ENCODE results near the gene SP7. TPM values are rescaled to one million over a fixed set of nuclear protein-coding genes. Genes with fewer than 3 reads are reported as not detected.

Gene SP7
- total RNA-seq, 1 experiment from 2014 or later: not detected

DNA sequence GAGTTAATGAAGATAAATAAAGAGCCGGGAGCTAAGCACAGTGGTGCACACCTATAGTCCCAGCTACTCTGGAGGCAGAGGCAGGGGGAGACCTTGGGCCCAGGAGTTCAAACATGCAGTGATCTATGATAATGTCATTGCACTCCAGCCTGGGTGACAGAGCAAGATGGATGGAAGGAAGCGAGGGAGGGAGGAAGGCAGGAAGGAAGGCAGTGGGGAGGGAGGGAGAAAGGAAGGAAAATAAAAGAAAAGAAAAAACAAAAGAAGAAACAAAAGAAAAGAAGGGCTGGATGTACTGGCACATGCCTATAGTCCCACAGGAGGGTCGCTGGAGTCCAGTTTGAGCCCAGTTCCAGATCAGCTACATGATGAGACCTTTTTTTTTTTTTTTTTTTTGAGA lies 19.0 kb upstream of the SP7 start:
- no peak overlapping the region for H2BK5ac ChIP-seq (ENCODE audit: insufficient read length, low read length)
- no peaks in the 10 kb centered on the region for H4K20me1 ChIP-seq (ENCODE audit: control insufficient read depth, insufficient read depth, insufficient read length)
- no peak overlapping the region for H3K56ac ChIP-seq (ENCODE audit: insufficient read length, low read depth, low read length)
- no peak overlapping the region for H3K14ac ChIP-seq (ENCODE audit: insufficient read depth, low read length)
- H3K27ac Mint-ChIP-seq: 0 out of 7 replicates have a peak overlapping the region, but pooled peaks of 1 of the 3 experiments have one; percentile 7
- no peak overlapping the region for H3K4me2 ChIP-seq (ENCODE audit: insufficient read depth, insufficient read length, low read length)
- H2BK20ac ChIP-seq (ENCODE audit: low read depth, low read length, poor library complexity, severe bottlenecking): no peak overlapping the region
- H3K4me3 Mint-ChIP-seq: no peak overlapping the region
- no peaks in the 10 kb centered on the region for H3K36me3 Mint-ChIP-seq (ENCODE audit: insufficient read depth in 1 of 3, low read depth in 3 of 3)
- no peaks in the 10 kb centered on the region for H3K79me2 ChIP-seq (ENCODE audit: insufficient read depth, low read length)
- peaks cover 5 to 6% of the 10 kb centered on the region in 2 experiments; a peak in 3 of 4 replicates for H3K4me1 Mint-ChIP-seq
- no peak overlapping the region for H2BK12ac ChIP-seq (ENCODE audit: insufficient read length, low read depth, low read length)
- no peak overlapping the region for H4K91ac ChIP-seq (ENCODE audit: insufficient read length, low read depth, low read length)
- H3K27me3 ChIP-seq (ENCODE audit: insufficient read depth, low read length): no peaks in the 10 kb centered on the region
- H3K27ac ChIP-seq (ENCODE audit: insufficient read length, low read depth, low read length): no peak overlapping the region
- H3K4me1 ChIP-seq (ENCODE audit: insufficient read depth, low read length): no peaks in the 10 kb centered on the region
- H3K27me3 Mint-ChIP-seq (ENCODE audit: low read depth): no peaks in the 10 kb centered on the region; the same call in none of the 2 replicates
- no peak overlapping the region for H3K9ac ChIP-seq (ENCODE audit: extremely low read depth, insufficient read length, low read length)
- H2BK15ac ChIP-seq (ENCODE audit: low read depth, low read length): no peak overlapping the region
- H3K9me3 Mint-ChIP-seq: no peaks in the 10 kb centered on the region; a peak in 1 of 5 replicates
- no peak overlapping the region for H3K4ac ChIP-seq (ENCODE audit: low read depth, low read length)
- WGBS (ENCODE audit: extremely low coverage, insufficient read length, low lambda C conversion rate): no CpG with 5 or more reads among the region's 3 CpGs
- H3K18ac ChIP-seq (ENCODE audit: insufficient read length, low read depth, low read length): no peak overlapping the region
- no peak overlapping the region for H2AFZ ChIP-seq (ENCODE audit: low read length)
- H3T11ph ChIP-seq (ENCODE audit: low read length): no peak overlapping the region
- no peaks in the 10 kb centered on the region for H3K79me1 ChIP-seq (ENCODE audit: insufficient read depth, low read depth, low read length, poor library complexity, severe bottlenecking)
- no peaks in the 10 kb centered on the region for H3K9me3 ChIP-seq (ENCODE audit: control insufficient read depth, low read depth, low read length)
- no peak overlapping the region for H4K8ac ChIP-seq (replicated peaks; ENCODE audit: insufficient read length, low read depth, low read length)
- H3K23me2 ChIP-seq (ENCODE audit: insufficient read length, low read depth, low read length, poor library complexity, severe bottlenecking): no peaks in the 10 kb centered on the region
- no peak overlapping the region for H2AK5ac ChIP-seq (ENCODE audit: insufficient read length, low read length)
- no peak for DNase-seq
- no peak overlapping the region for H4K5ac ChIP-seq (ENCODE audit: insufficient read length, low read depth, low read length)
- no peak overlapping the region for H2BK120ac ChIP-seq (ENCODE audit: low read depth, low read length, poor library complexity, severe bottlenecking)
- TF ChIP-seq CTCF (conservative IDR thresholded peaks at IDR 0.05): no peak
- H3K23ac ChIP-seq (ENCODE audit: insufficient read length, low read depth, low read length): no peak overlapping the region
